Measurements from ENCODE around the gene DIPK2A.

DNA sequence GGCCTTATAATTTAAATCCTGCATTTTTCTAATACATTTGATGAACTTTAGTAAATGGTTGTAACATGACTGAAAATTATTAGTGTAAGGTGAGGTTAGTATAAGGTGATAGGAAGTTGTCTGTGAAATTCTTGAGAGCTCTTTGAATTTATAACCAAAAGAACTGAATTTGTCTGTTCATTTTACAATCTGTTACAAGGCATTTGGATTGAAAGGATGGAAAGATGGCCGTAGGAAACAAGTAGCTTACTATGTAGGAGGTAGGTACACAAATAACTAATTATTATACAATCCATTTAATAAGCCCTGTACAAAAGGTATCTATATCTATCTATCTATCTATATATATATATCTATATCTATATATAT is 6.6 kb downstream of the DIPK2A start:
- TF ChIP-seq POLR2AphosphoS5 (IDR thresholded peaks at IDR 0.05) (no peak), MXI1 (conservative IDR thresholded peaks at IDR 0.05; ENCODE audit: poor library complexity, severe bottlenecking) (no peak), EZH2 (IDR thresholded peaks at IDR 0.05; ENCODE audit: borderline replicate concordance, insufficient read depth, low read length, poor library complexity, severe bottlenecking) (no peak), SMC3 (conservative IDR thresholded peaks at IDR 0.05; ENCODE audit: poor library complexity) (no peak)
- TF ChIP-seq, protein P1, sequence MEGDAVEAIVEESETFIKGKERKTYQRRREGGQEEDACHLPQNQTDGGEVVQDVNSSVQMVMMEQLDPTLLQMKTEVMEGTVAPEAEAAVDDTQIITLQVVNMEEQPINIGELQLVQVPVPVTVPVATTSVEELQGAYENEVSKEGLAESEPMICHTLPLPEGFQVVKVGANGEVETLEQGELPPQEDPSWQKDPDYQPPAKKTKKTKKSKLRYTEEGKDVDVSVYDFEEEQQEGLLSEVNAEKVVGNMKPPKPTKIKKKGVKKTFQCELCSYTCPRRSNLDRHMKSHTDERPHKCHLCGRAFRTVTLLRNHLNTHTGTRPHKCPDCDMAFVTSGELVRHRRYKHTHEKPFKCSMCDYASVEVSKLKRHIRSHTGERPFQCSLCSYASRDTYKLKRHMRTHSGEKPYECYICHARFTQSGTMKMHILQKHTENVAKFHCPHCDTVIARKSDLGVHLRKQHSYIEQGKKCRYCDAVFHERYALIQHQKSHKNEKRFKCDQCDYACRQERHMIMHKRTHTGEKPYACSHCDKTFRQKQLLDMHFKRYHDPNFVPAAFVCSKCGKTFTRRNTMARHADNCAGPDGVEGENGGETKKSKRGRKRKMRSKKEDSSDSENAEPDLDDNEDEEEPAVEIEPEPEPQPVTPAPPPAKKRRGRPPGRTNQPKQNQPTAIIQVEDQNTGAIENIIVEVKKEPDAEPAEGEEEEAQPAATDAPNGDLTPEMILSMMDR (IDR thresholded peaks at IDR 0.05; ENCODE audit: poor library complexity, severe bottlenecking): no peak
- TF ChIP-seq, protein P2, sequence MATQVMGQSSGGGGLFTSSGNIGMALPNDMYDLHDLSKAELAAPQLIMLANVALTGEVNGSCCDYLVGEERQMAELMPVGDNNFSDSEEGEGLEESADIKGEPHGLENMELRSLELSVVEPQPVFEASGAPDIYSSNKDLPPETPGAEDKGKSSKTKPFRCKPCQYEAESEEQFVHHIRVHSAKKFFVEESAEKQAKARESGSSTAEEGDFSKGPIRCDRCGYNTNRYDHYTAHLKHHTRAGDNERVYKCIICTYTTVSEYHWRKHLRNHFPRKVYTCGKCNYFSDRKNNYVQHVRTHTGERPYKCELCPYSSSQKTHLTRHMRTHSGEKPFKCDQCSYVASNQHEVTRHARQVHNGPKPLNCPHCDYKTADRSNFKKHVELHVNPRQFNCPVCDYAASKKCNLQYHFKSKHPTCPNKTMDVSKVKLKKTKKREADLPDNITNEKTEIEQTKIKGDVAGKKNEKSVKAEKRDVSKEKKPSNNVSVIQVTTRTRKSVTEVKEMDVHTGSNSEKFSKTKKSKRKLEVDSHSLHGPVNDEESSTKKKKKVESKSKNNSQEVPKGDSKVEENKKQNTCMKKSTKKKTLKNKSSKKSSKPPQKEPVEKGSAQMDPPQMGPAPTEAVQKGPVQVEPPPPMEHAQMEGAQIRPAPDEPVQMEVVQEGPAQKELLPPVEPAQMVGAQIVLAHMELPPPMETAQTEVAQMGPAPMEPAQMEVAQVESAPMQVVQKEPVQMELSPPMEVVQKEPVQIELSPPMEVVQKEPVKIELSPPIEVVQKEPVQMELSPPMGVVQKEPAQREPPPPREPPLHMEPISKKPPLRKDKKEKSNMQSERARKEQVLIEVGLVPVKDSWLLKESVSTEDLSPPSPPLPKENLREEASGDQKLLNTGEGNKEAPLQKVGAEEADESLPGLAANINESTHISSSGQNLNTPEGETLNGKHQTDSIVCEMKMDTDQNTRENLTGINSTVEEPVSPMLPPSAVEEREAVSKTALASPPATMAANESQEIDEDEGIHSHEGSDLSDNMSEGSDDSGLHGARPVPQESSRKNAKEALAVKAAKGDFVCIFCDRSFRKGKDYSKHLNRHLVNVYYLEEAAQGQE (IDR thresholded peaks at IDR 0.05; ENCODE audit: borderline replicate concordance): no peak

Data from neural cell (in vitro differentiated cells).